ENCODE data around the gene ADCYAP1. TPM values are rescaled to one million over a fixed set of nuclear protein-coding genes. Genes with fewer than 3 reads are reported as not detected.

Gene ADCYAP1
- total RNA-seq, 1 experiment from 2014 or later = 0.83 TPM

DNA sequence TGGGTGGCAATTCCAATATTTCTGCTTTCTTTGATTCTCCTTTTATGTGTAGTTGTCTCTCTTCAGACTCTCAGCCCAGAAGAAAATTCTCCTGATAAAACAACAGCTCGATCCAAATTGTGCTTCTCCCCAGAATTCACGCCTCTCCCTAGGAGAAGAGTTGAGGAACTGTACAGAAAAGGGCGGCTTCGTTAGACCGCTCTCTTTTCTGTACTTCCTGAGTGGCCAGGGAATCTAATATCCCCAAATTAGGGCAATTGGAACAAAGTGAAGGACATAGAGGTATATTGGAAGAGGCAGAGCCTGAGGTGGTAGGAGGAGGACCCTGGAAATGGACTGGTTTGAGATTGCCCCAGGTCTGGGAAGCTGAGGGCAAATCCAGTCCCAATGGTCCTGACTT, 5.6 kb downstream of the ADCYAP1 start:
- no peak for DNase-seq (ENCODE audit: low spot score)

DNA sequence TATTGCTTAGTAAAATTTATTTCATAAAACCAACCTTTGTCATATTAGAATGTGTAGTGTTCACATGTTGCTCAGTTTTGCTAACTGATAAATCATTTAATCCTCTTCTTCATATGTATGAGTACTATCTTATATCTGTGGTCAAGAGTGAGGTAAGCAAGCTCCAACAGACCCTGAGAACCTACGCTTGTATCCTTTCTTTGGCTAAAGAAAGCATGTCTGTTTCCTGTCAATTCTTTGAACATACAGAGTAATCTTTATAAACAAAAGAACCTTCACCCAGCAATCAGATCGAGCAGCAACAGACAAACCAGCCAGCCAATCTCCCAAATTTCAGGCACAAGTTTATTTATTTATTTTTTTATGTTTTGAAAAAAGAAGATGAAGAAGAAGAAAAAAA, 6.4 kb downstream of the ADCYAP1 start:
- no peak for DNase-seq (ENCODE audit: low spot score)

DNA sequence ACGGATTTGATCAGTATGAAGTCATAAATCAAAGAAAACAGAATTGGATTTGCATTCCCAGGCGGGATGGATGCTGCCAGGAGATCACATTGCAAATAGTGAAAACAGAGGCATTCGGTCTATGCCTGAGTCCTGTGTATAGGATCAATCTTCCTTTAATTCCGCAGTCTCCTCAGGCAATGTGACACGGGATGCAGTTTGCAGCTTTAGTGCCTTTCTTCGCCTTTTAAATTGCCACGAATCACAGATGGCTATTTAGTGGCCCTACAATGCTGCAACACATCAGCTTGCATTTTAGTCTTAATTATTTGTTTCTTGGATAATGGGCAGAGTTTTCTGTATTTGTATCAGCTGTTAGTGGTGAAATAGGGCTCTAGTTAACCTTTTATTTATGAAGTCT, 6.8 kb downstream of the ADCYAP1 start:
- DNase-seq (ENCODE audit: low spot score) = no peak

DNA sequence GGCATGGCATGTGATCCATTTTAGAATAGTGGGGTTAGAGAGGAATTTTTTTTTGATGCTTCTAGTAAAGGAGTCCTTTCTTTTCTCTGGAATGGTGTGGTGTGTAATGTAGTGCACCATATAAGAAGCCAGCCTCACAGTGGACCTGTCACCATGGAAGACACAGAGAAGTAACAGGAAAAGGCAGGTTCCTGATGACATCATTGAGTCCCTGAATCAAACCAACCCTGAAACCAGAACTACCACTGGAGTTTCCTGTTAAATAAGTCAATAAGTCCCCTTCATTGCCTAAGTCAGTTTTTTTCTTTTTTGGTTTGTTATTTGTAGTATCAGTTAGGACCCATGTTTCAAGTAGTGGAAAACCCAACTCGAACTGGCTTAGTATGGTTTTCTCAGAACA, 11.9 kb downstream of the ADCYAP1 start:
- DNase-seq (ENCODE audit: low spot score) = no peak

DNA sequence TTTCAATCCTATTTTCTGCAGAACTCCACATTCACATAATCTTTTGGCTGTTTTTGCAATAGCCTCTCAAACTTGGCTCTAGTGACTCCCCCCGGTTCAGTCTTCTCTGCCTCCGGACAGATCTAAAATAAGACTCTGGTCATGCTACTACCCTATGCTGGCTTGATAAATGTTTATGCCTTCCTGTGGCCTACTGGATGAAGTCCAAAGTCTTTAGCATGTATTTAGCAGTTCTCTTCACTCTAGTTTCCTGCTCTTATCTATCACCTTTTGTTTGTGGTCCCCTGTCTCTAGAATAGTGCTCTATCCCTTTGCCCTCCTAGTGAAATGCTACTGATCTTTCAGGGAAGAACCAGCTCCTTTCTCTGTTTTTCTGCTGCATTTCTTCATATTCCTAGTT, 14.4 kb downstream of the ADCYAP1 start:
- DNase-seq (ENCODE audit: low spot score) = no peak

DNA sequence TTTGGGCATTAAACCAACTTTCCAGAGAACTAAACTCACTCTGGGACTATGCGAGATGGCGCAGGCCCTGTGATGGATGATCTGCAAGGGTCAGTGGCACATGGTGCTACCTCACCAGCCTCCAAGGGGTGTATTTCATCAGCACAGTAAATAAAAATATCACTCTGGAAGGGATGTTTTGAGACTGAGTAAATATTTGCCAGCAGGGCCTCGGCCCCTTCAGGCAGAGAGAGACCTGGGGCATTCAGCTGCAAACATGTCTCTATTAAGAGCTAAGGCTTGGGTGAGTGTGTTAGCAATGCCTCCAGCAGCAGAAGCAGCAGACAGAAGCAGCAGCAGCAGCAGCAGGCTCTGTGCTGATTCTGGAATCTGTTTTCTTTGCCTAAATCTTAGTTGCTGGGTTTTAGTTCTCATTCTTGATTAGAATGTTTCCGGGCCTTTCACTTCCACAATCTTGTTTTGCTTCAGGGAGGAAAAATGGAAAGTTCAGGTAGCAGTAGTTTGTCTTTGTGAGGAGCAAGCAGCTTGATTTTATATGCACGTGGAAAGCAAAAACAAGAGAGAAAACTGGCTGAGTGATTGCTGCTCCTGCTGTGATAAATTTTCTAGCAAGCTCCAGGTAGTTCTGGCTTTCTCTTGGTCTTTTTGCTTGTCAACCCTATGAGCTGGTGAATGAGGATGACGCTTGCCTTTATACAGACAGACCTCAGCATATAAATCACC, 18.6 kb downstream of the ADCYAP1 start:
- no peak for DNase-seq (ENCODE audit: low spot score)

DNA sequence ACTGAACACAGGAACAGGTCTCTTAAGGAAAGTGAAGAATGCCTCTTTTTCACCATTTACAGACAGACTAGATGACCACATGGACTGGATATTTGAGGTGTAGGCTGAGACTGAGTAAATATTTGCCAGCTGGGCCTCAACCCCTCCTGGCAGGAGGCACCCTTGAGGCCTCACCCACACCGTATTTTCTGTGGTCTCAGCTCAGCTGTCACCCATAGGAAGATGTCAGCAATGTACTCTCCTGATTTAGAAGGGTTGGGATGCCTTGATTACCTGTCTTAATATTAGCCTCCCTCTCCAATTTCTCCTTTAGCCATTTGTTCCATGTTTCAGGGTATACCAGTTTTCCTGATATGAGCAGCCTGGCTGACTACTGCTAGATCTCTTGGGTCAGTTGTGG, 20.3 kb downstream of the ADCYAP1 start:
- no peak for DNase-seq (ENCODE audit: low spot score)

DNA sequence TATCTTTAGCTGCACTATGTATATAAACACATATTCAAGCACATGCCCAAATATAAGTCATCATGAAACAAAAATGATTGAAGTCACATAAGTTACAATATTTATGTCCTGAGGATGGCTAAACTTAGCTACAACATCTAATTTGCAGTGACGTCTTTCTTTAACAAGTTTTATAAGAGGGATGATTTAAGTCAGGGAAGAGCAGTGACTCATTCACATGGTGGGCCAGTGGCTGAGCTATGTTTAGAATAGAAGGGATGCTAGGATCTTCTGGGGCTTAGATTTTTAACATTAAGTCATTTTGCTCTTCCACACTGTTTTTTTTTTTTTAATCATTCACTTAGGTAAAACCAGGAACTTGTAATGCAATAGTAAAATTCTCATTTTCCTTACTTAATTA, 22.3 kb downstream of the ADCYAP1 start:
- DNase-seq (ENCODE audit: low spot score) = peak; percentile 52

DNA sequence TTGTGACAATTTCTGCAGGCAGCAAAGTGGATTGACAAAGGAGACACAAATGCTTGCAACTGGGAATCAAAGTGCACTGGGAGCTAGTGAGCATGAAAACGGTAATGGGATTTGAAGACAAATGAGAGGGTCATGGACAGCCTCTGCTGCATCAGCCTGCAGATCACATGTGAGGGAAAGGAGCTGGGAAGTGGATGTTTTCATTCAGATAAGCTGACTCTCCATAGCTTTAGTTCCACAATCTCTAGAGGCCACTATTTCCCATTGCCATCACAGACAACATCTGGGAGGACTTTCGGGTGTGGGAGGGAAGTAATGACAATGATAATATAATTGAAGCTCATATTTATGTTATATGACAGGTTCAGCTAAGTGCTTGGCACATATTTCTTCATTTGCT, 28.4 kb downstream of the ADCYAP1 start:
- no peak for DNase-seq (ENCODE audit: low spot score)

DNA sequence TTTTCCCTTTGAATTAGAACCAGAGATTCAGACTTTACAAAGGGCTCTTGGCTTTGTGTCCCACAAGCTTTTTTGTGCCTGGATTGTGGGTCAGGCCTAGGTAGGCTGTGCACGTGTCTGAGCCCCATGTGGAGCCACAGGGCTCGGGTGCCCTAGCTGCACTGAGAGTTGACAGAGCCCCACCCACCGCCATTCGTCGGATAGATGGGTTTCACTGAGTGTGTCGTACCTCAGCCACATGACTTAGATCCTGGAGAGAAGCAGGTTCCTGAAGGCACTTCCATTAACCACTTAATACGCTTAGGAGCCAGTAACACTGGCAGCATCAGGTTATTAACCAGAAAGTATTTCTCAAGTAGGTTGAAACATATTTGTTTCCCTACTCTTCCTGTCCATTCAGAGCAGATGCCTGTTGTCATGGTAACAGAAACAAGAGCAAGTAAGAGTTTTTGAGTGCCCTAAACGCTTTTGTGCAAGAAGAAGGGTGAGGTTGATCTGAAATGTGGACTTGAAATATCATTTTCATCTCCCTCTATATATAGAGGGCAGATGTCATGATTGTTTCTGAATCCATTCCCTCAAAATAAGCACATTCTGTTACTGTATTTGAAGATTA, 30.0 kb downstream of the ADCYAP1 start:
- DNase-seq (ENCODE audit: low spot score) = no peak

DNA sequence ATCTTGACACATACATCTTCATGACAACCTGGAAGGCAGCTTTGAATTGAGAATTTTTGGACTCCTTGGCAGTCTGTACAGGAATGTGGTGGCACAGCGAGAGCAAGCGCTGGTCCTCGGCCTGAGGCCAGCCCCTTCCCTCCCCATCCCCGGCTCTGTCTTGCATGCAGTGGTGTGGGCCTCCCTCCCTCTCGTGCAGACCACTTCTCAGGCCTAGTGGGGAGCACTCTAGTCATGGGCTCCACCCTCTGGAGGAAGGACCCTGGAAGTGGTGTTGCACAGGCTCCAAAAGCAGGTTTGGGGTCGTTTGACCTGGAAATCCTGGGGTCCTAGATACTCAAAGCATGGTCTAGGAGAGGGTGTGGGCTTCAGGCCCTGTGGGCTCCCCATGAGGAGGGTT, 32.3 kb downstream of the ADCYAP1 start:
- no peak for DNase-seq (ENCODE audit: low spot score)

DNA sequence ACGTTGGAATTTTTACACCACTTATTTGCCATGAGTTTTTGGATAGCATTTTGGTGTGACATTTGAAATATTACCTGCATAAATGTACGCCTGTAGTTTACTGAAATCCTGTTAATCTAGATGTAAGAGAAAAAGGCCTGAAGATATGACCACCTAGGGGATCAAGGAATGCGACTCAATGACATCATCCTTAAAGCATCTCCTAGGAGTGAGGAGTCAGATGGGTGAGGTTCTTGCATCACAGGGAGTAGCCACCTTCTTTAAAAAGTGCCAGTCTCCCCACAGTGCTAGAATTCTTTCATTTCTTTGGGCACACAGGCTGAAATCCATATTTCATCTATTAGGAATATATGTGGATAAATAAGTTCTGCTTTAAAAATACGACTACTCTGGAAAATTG, 34.5 kb downstream of the ADCYAP1 start:
- peak; percentile 33 for DNase-seq (ENCODE audit: low spot score)

DNA sequence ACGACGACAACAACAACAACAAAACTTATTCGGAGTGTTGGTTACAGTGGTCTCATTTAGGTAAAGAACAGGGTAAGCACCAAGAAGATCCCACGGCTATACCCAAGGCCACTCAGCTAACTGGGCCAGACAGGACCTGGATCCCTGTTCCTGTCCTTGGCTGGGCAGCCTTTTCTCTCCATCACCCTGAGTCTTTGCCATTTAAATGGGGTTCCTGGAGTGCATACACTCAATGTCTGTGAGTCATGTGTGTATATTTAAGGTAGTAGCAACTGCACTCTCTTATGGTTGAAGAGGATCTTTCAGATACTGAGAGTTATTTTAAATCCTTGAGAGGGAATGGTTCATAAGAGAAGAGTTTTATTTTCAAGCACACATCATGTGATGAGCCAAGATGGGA, 35.3 kb downstream of the ADCYAP1 start:
- DNase-seq (ENCODE audit: low spot score) = no peak

DNA sequence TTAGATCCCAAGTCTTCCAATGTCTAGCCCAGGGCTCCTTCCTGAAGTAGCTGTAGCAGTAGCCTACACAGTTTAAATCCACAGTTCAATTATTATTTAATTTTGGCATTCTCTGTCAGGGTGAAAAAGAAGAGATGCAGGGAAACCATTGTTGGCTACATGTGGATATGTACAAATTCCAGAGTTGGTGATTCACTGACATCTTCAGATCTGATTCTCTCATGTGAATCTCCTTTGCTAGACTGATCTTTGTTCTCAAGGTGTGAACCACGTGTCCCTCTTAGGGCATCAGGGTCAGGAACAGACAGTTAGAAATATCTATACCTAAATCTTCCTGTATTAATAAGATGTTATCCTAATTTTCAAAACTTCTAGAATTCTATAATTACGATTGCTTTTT, 36.7 kb downstream of the ADCYAP1 start:
- no peak for DNase-seq (ENCODE audit: low spot score)

DNA sequence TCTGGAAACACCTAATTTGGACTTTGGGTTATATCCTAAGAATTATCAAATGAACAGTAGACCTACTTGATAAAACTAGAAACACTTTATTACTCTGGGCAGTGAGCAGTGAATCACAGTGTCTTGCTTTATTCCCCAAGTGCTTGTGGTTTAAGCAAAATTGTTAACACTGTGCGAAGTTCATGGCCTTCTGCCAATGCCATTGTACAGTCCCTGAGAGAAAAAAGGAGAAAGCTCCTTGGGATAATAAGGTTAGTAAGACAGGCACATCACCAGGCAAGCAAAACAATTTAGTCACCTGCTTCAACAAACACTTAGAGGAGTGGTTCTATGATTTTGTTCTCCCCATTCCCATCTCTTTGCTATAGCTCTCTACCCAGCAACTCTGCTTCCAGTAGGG, 39.8 kb downstream of the ADCYAP1 start:
- DNase-seq (ENCODE audit: low spot score) = peak; percentile 88

DNA sequence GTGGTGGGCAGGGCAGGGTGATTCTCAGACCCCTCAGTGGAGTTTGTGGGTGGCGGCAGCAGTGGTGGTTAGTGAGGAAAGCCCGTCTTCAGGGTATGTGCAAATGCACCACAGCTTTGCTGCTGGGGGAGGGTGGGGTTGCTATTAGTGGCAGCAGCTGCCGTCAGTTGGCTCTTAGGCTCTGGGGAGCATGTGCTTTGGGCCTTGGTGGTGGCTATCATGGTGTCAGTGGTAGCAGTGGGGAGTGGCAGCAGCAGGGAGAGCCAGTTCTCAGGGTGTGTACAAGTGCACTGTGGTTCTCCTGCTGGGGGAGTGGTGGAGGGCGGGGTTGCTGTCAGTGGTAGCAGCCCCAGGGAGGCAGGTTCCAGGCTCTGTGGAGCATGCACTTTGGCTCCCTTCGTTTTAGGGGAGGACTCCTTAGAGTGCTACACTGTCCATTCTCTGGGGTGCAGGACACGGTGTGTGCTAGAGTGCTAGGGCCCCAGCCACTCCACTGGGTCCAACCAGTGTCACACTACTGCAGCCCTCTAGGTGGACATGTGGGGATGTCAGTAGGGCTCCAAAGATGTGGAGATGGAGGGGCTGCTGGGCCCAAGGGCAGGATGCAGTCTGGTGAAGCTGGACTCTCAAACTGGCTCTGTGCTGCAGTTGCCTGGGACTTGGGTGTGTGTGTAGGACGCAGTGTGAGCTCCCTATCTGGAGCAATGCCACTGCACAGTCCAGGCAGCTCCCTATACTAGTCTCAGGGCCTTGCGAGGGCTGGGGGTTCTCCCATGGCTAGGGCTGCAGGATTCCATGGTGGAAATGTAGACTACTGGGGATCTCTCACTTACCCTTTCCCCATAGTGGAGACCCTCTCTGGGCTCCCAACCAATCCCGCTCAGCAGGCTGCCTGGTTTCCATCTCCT, 45.3 kb downstream of the ADCYAP1 start:
- no peak for DNase-seq (ENCODE audit: low spot score)

DNA sequence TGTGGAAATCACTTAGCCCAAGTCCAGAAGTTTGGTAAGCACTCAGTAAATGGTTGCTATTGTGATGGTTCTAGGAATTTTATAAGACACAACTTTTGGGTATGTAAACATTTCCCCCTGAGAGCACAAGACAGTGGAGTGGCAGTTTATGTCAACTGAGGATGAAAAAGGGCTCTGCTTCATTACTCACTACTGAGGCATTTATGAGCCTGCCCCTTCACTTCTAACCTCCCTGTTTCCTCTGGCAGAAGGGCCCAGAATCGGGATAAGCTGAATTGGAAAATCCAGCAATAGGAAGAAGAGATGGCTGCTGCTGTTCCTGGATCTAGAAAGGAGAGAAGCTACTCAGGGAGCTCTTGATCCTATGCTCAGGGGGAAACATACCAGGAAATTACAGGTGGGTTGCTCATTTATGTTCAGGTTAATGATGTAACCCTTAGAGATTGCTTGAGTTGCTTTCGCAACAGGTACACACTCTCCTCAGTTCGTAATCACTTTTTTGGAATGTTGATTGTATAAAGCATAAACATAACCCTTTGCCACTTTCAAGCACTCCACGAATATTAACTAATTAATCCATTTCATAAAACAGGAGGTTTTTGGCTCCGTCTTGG, 46.3 kb downstream of the ADCYAP1 start:
- no peak for DNase-seq (ENCODE audit: low spot score)

DNA sequence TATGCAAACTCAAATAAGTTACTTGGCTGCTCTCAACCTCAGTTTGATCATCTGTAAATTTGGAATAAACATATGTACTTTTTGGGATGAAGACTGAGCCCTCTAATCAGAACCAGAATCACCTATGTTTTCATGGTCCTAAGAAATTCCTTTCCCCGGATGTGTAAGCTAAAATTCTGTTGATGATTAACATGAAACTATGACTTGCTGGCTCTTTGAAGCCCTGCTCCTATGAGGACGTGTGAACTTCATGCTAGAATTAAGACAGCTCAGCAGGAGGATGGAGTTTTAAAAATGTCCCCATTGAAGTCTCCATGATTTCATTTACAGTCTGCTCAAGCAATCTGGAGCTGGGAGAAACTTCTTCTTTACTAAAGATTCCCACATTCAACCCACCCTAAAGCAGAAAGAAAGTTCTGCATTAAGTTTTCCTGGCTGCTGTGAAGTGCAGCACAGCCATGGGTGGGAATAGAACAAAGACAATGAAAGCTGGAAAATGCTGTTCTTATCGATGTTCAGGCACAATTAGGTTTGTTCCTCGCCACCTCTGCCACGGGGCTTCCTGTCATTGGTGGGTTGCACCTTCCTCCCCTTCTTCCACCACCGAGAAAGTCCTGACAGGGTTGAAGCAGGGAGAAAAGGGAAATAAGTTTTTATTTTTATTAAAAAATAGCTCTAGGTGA, 50.9 kb downstream of the ADCYAP1 start:
- DNase-seq (ENCODE audit: low spot score) = no peak

DNA sequence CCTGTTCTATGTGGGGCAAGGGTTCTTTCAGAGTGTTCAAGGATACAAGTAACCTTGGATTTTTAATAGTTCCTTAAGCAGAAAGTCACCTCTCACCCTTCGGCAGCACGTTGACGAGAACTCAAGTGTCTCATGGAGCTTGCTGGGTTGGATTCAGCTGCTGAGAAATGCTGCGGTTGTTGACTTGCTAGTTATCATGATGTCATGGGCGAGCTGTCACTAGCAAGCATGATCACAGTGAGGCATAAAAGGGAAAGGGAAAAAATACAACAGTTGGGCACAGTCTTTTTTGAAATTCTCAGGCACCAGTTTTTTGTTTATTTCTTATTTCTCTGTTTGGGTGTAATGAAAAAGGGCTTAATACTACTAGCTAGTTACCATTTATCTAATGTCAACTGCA, 53.2 kb downstream of the ADCYAP1 start:
- DNase-seq (ENCODE audit: low spot score) = no peak

DNA sequence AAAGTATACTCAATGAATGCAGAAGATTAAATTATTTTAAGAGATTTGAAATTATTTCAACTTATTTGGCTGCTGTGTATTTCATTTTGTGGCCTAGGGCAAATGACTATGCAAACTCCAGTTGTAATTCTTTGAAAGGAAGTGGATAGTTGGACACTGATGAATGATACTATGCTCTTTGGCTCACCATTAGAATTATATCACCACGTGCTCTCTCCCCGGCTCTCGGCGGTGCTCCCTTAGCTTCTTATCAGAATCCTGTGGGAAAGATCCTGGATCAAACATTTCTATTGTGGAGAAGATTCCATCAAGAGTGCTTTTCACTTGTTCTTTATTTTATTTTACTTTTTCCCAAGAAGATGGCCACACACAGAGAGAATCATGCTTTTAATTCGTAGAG, 55.2 kb downstream of the ADCYAP1 start:
- DNase-seq (ENCODE audit: low spot score) = no peak

Data from H4 (cell line).